ENCODE data around the gene MFAP3. TPM values are rescaled to one million over a fixed set of nuclear protein-coding genes. Genes with fewer than 3 reads are reported as not detected.

Gene MFAP3
- total RNA-seq, 1 experiment from 2014 or later = 21.4 TPM

DNA sequence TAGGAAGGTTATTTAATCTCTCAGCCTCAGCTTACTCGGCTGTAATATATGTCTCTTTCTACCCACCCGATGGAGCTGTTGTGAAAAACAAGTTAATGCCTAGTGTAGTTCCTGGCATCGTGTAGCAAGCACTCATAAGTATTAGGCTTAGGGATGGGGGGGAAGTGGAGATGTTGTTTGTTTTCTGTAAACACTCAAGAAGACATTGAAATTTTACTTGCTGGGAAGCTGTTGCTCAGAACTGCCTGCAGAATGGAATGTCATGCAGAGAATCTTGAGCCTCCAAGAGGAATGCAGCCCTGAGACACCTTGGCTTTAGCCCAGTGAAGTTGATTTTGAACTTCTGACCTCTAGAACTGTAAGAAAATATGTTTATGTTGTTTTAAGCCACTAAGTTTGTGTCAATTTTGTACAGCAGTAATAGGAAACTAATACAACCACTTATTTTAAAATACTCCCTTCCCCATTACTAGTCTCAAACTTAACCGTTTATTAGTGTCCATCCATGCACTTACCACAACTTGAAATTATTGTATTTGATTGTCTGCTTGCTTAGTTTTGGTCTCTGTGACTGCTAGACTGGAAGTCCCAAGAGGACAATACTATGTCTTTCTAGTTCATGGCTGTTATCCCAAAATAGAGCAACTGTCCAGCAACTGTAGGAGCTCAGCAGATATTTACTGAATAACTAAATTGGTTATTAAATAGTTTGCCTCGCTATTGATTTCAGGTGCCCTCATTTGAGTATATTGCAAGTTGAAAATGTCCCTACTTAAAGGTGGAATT is 53.8 kb downstream of the MFAP3 start:
- H3K4me3 ChIP-seq (ENCODE audit: low read depth, low read length, poor library complexity, severe bottlenecking) = no peak overlapping the region
- H3K27me3 ChIP-seq (replicated peaks; ENCODE audit: insufficient read depth, low read depth, low read length, poor library complexity) = no peaks in the 10 kb centered on the region
- no peaks in the 10 kb centered on the region for H3K36me3 ChIP-seq (ENCODE audit: insufficient read depth, low read length, poor library complexity, severe bottlenecking)
- POLR2A ChIA-PET (ENCODE audit: low non-redundant PET) = no interaction called here
- no peak overlapping the region for H3K27ac ChIP-seq (ENCODE audit: low read depth, low read length, poor library complexity, severe bottlenecking)
- TF ChIP-seq, protein P1, sequence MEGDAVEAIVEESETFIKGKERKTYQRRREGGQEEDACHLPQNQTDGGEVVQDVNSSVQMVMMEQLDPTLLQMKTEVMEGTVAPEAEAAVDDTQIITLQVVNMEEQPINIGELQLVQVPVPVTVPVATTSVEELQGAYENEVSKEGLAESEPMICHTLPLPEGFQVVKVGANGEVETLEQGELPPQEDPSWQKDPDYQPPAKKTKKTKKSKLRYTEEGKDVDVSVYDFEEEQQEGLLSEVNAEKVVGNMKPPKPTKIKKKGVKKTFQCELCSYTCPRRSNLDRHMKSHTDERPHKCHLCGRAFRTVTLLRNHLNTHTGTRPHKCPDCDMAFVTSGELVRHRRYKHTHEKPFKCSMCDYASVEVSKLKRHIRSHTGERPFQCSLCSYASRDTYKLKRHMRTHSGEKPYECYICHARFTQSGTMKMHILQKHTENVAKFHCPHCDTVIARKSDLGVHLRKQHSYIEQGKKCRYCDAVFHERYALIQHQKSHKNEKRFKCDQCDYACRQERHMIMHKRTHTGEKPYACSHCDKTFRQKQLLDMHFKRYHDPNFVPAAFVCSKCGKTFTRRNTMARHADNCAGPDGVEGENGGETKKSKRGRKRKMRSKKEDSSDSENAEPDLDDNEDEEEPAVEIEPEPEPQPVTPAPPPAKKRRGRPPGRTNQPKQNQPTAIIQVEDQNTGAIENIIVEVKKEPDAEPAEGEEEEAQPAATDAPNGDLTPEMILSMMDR (conservative IDR thresholded peaks at IDR 0.05; ENCODE audit: low read depth, low read length) = no peak
- TF ChIP-seq EZH2 (IDR thresholded peaks at IDR 0.05; ENCODE audit: borderline replicate concordance, low read depth, low read length, poor library complexity, severe bottlenecking) = no peak
- H3K9me3 ChIP-seq (ENCODE audit: low read depth, low read length, poor library complexity, severe bottlenecking) = no peaks in the 10 kb centered on the region
- peaks cover 31% of the 10 kb centered on the region for H3K4me1 ChIP-seq (ENCODE audit: insufficient read depth, low read length, poor library complexity, severe bottlenecking)
- DNase-seq (ENCODE audit: low spot score) = no peak
- BruUV-seq (replicated peaks) = no TSS peak
- intact Hi-C loops (cut with micrococcal nuclease; ENCODE audit: unreplicated experiment) = no loop called here
- CTCF ChIA-PET = interaction anchor here (0.5 kb wide), 1 partner anchor 17 kb away, joined by 12 read pairs; no protein-coding TSS in a partner anchor

DNA sequence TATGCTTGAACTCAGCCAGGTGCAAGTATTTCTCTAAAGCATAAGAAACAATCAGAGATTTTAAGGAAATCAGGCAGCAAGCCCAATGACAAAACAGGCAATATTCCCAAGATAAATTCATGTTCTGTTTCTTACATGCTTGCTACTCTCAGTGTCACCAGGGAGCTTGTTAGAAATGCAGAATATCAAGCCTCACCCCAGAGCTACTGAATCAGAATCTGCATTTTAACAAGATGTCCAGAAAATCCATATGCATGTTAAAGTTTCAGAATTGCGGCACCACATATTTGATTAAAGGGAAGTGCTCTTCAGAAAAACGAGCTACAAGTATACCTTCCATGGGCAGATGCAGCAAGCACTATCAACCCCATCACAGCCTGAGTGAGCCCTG is 54.4 kb downstream of the MFAP3 start:
- Histone ChIP-seq H3K27me3 (replicated peaks; ENCODE audit: insufficient read depth, low read depth, low read length, poor library complexity) (no peaks in the 10 kb centered on the region), H3K36me3 (ENCODE audit: insufficient read depth, low read length, poor library complexity, severe bottlenecking) (no peaks in the 10 kb centered on the region), H3K27ac (ENCODE audit: low read depth, low read length, poor library complexity, severe bottlenecking) (no peak overlapping the region), H3K9me3 (ENCODE audit: low read depth, low read length, poor library complexity, severe bottlenecking) (no peaks in the 10 kb centered on the region), H3K4me3 (ENCODE audit: low read depth, low read length, poor library complexity, severe bottlenecking) (no peak overlapping the region), H3K4me1 (ENCODE audit: insufficient read depth, low read length, poor library complexity, severe bottlenecking) (peaks cover 26% of the 10 kb centered on the region)
- no peak for DNase-seq (ENCODE audit: low spot score)
- intact Hi-C loops (cut with micrococcal nuclease; ENCODE audit: unreplicated experiment) = no loop called here
- TF ChIP-seq, protein P1 (conservative IDR thresholded peaks at IDR 0.05; ENCODE audit: low read depth, low read length) = no peak
- no peak for TF ChIP-seq EZH2 (IDR thresholded peaks at IDR 0.05; ENCODE audit: borderline replicate concordance, low read depth, low read length, poor library complexity, severe bottlenecking)
- ChIA-PET CTCF (no interaction called here), POLR2A (ENCODE audit: low non-redundant PET) (no interaction called here)
- no TSS peak for BruUV-seq (replicated peaks)

DNA sequence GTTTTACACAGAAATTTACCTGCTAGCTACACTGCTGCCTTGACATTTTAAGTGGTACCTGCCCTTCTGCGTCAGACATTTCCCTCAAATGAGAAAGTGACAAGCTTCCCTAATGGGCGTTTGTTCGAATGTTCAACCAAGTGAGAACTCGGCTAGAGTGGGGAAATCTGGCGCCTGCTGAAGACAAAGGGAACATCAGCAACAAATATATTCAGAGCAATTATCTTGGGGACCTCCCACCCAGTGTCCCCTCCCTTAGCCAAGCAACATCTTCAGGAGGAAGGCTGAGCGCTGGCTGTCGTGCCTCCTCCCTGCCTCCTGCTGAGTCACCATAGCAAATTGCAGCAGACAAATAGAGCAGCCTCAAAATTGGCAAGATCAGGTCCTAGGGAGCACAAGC is 57.1 kb downstream of the MFAP3 start:
- BruUV-seq (replicated peaks) = no TSS peak
- Histone ChIP-seq H3K27ac (ENCODE audit: low read depth, low read length, poor library complexity, severe bottlenecking) (peak overlapping the region; percentile 40), H3K9me3 (ENCODE audit: low read depth, low read length, poor library complexity, severe bottlenecking) (no peaks in the 10 kb centered on the region), H3K36me3 (ENCODE audit: insufficient read depth, low read length, poor library complexity, severe bottlenecking) (no peaks in the 10 kb centered on the region), H3K4me3 (ENCODE audit: low read depth, low read length, poor library complexity, severe bottlenecking) (no peak overlapping the region), H3K27me3 (replicated peaks; ENCODE audit: insufficient read depth, low read depth, low read length, poor library complexity) (no peaks in the 10 kb centered on the region), H3K4me1 (ENCODE audit: insufficient read depth, low read length, poor library complexity, severe bottlenecking) (peaks cover 25% of the 10 kb centered on the region)
- DNase-seq (ENCODE audit: low spot score) = peak; percentile 85
- TF ChIP-seq EZH2 (IDR thresholded peaks at IDR 0.05; ENCODE audit: borderline replicate concordance, low read depth, low read length, poor library complexity, severe bottlenecking) = no peak
- TF ChIP-seq, protein P1 (conservative IDR thresholded peaks at IDR 0.05; ENCODE audit: low read depth, low read length) = no peak
- ChIA-PET CTCF (no interaction called here), POLR2A (ENCODE audit: low non-redundant PET) (no interaction called here)
- intact Hi-C loops (cut with micrococcal nuclease; ENCODE audit: unreplicated experiment) = no loop called here
